HG02970 (cell line): ENCODE results near the gene PEA15.

Experiments used
- ATAC-seq: cut with Tn5 transposase; IDR thresholded peaks from one replicate; pipeline ENCODE4 v1.9.1; 2021; ENCODE audit warnings: mild to moderate bottlenecking, moderate library complexity, moderate number of reproducible peaks; ENCODE audit not compliant: unreplicated experiment, low FRiP score

PEA15 gene

GRCh38 chr1:160207771-160208556, 2.8 kb downstream of the PEA15 start:
- no peak for ATAC-seq

GRCh38 chr1:160208557-160209320, 3.6 kb downstream of the PEA15 start:
- ATAC-seq: no peak

DNA sequence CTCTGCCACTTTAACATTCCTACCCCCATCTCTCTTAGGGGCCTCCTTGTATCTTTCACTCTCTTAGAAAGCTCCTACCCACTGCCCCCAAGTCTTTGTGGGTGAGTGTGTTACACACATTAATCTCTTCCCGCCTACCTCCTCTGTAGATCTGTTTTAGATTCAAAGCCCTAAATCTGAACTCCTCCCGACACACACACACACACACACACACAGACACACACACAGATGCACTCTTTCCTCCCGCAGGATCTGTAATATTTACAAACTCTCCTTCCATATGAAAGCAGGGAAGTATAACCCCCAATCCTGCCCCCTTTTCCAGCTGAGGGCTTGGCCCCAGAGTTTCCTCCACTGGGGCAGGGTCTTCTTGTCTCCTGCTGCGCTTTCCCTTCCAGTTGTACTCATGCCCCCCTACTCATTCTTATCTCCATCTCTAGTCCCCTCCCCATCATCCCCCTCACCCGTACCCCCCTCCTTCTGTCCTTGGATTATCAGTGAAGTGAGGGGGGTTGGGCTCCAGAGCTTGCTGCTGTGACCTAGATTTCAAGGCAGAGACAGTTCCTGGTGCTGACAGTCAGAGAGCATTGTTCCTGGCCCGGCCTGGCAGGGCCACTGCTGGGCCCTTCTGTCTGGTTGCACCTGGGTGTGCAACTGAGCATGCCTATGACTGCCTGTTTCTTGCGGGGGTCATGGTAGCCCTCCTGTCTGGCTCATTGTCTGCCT, 4.3 kb downstream of the PEA15 start:
- no peak for ATAC-seq

DNA sequence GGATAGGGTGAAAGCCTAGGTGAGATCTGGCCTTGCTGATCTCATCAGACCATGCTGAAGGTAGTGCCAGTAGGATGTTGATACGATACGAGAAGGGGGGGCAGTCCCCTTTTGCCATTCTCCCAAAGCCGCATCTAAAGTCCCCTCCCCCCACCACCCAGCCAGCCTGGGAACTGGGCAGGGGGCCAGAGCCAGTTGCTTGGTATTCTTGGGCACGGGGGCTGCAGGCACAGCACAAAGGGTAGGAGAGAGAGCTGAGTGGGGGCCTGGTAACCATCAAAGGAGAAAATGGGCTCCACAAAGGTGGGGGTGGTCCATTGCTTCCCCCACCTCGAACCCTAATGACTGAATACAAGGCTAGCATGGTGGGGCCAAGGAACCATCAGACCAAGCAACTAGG, 5.4 kb downstream of the PEA15 start:
- no peak for ATAC-seq

DNA sequence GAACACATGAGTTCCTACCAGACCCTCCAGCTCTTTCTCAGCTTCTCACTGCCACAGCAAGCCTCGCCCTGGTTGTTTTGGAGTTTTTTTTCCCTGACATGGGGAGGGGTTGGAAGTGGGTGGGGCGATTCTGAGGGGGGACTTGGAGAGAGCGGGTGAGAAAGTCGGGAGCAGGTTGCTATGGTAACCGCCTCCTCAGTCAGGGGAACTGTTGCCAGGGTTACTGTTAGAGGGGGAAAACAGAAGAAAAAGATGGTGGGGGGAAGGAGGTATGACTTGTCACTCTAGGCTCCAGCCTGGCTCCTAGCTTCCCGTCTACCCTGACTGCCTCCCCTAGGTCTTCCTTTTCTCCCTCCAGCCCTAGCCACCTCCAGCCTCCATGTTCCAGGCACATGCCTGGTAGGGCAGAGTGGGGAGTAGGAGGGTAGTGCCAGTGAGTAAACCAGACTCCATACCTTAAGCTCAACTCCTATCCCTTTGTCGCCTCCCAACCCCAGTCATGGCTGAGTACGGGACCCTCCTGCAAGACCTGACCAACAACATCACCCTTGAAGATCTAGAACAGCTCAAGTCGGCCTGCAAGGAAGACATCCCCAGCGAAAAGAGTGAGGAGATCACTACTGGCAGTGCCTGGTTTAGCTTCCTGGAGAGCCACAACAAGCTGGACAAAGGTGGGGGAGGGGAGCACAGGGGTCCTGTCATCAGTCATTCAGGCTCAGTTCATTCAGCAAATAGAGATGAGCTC, 6.0 kb downstream of the PEA15 start:
- ATAC-seq: no peak

- ATAC-seq: no peak
Observed at GRCh38 chr1:160214481-160215140, 9.4 kb downstream of the PEA15 start.

- no peak for ATAC-seq
Observed at GRCh38 chr1:160216301-160216700, 11.1 kb downstream of the PEA15 start.

DNA sequence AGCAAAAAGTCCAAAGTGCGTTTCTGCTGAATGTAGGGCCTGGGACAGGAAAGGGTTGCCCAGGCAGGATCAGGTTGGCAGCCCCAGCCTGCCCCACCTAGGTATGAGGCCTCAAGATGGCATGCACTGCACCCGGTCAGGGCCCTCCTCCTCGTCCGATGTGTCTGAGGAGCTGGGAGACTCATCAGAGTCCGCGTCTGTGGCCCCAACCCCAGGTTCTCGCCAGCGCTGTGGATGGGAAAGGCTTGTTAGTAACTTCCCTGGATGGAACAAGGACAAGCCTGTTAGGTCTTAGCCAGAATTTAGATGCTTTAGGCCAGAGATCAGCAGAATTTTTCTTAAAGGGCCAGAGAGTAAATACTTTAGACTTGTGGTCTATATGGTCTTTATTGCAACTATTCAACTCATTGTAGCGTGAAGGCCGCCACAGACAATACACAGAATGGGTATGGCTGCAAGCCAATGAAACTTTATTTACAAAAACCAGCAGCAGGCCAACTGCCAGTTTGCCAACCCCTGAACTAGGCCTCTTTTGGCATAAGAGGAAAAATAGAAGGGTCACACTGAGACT, 12.4 kb downstream of the PEA15 start:
- no peak for ATAC-seq

DNA sequence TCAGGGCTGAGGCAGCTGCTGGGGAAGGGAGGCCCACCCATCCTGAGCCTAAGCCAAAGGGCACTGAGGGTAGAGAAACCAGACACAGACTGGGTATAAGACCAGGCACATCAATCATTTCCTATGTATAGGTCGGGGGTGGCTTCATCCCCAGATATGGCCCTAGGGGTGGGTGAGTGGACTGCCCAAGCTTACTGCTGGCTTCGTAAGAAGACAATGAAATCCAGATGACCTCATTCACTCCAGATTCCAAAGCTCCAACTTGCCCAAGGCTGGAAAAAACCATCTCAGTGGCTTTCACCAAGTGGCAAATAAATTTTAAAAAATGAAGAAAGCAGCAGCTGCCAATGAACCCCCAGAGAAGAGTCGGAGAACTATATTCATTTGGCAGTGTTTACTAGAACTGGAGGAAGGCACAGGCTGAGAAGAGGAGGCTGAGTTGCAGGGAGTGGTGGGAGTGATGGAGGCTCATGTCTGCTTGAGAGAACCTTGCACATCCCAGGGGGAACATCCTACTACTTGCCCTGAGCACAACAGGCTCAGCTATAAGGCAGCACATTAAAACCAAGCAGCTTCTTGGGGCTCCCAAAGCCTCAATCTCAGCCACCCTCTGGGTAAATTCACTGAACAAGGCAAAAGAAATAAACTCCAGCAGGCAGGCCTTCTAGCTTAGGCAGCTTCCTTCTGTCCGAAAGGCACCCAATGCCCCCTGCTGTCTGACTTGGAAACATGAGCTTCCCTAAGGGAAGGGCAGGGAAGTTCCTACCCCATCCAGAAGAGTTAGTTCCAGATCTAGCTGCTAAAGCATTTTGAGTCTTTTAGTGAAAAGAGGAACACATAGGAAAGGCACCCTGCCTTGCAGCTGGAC, 14.1 kb downstream of the PEA15 start:
- ATAC-seq: no peak

GRCh38 chr1:160220301-160220700, 15.1 kb downstream of the PEA15 start:
- ATAC-seq: no peak

DNA sequence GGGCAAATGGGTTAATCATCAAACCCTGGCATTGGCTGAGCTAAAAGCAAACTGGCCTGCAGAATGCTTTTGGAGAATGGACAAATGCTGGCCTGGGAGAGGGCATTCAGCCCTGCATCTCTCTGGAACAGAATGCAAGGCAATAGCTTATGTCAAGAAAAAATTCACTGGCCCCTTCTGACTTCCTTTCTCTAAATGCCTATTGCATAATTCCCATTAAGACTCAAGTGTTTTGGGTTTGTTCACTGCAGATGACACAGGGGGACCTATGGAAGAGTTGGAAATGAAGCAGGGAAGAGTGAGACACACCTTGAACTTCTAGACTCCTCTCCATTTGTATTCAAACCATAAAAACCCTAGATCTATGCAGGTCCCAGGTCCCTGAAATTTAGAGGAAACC, 15.9 kb downstream of the PEA15 start:
- no peak for ATAC-seq

- no peak for ATAC-seq
Observed at GRCh38 chr1:160222546-160222945, 17.4 kb downstream of the PEA15 start.

GRCh38 chr1:160224606-160225005, 19.4 kb downstream of the PEA15 start:
- ATAC-seq: no peak

GRCh38 chr1:160225345-160225744, 20.2 kb downstream of the PEA15 start:
- ATAC-seq: no peak

- no peak for ATAC-seq
Observed at GRCh38 chr1:160226623-160227022, 21.4 kb downstream of the PEA15 start.

GRCh38 chr1:160227034-160227433, 21.9 kb downstream of the PEA15 start:
- no peak for ATAC-seq

- no peak for ATAC-seq
Observed at GRCh38 chr1:160227561-160227960, 22.4 kb downstream of the PEA15 start.

DNA sequence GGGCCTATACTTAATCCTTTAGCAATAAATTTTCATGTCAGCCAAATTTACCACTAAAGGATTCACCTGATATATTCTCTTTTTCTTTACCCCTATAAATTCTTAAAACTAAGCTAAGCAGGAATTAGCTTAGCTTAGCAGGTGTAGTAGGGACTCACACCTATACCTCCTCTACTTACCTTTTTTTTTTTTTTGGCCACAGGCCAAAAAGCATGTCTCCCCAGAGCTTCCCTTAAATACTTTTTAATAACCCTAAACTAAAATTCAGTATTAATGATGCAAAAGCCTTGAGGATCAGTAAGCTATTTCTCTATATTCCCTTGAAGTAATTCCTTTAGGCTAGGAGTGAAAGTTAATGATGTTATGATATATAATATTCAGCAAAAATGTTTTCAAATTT, 23.2 kb downstream of the PEA15 start:
- no peak for ATAC-seq

- ATAC-seq: no peak
Observed at GRCh38 chr1:160232911-160233310, 27.7 kb downstream of the PEA15 start.
